ENCODE data around the gene PIP5KL1. TPM values are rescaled to one million over a fixed set of nuclear protein-coding genes. Genes with fewer than 3 reads are reported as not detected.

PIP5KL1 gene
- total RNA-seq, 2 donors from 2014 or later: 0.85 to 0.89 TPM

GRCh38 chr9:127971357-127972235, 41.0 kb upstream of the PIP5KL1 start:
- intact Hi-C loops (cut with DNase I): no loop called here
- Histone ChIP-seq H3K4me3 (no peak overlapping the region), H3K9me3 (no peaks in the 10 kb centered on the region), H3K27ac (peak overlapping the region; percentile 96), H3K4me1 (peaks cover 71% of the 10 kb centered on the region), H3K36me3 (no peaks in the 10 kb centered on the region), H3K9ac (ENCODE audit: low read depth in 2 of 2, low read length in 2 of 2) (peak overlapping the region; percentile 40 to 65), H3K27me3 (no peaks in the 10 kb centered on the region)
- DNase-seq: peak; percentile 39
- TF ChIP-seq CTCF (IDR thresholded peaks at IDR 0.05): no peak

GRCh38 chr9:127970401-127971313, 40.1 kb upstream of the PIP5KL1 start:
- DNase-seq: no peak

GRCh38 chr9:127968700-127969383, 38.3 kb upstream of the PIP5KL1 start:
- Histone ChIP-seq H3K36me3 (no peaks in the 10 kb centered on the region), H3K27me3 (no peaks in the 10 kb centered on the region), H3K9ac (ENCODE audit: low read depth in 2 of 2, low read length in 2 of 2) (peak overlapping the region in 1 of 2 donors; percentile 59), H3K27ac (peak overlapping the region; percentile 96), H3K4me1 (peaks cover 73% of the 10 kb centered on the region), H3K9me3 (no peaks in the 10 kb centered on the region), H3K4me3 (no peak overlapping the region)
- no peak for TF ChIP-seq CTCF (IDR thresholded peaks at IDR 0.05)
- DNase-seq: peak; percentile 71
- intact Hi-C loops (cut with DNase I): no loop called here

More at GRCh38 chr9:127970401-127971313, 40.1 kb upstream of the PIP5KL1 start:
- Histone ChIP-seq H3K4me3 (no peak overlapping the region), H3K27ac (peak overlapping the region; percentile 96), H3K36me3 (no peaks in the 10 kb centered on the region), H3K4me1 (peaks cover 72% of the 10 kb centered on the region), H3K9me3 (no peaks in the 10 kb centered on the region), H3K27me3 (no peaks in the 10 kb centered on the region), H3K9ac (ENCODE audit: low read depth in 2 of 2, low read length in 2 of 2) (peak overlapping the region; percentile 48 to 58)
- TF ChIP-seq CTCF (IDR thresholded peaks at IDR 0.05): no peak
- intact Hi-C loops (cut with DNase I): no loop called here

- peaks cover 72% of the 10 kb centered on the region for H3K4me1 ChIP-seq
- intact Hi-C loops (cut with DNase I): no loop called here
These were observed 37.5 kb upstream of the PIP5KL1 start for GRCh38 chr9:127968042-127968441.

More at GRCh38 chr9:127968042-127968441, 37.5 kb upstream of the PIP5KL1 start:
- Histone ChIP-seq H3K4me3 (no peak overlapping the region), H3K9ac (ENCODE audit: low read depth in 2 of 2, low read length in 2 of 2) (peak overlapping the region in 1 of 2 donors; percentile 80), H3K27ac (peak overlapping the region; percentile 96), H3K9me3 (no peaks in the 10 kb centered on the region), H3K36me3 (no peaks in the 10 kb centered on the region), H3K27me3 (no peaks in the 10 kb centered on the region)
- peak; percentile 77 for DNase-seq
- no peak for TF ChIP-seq CTCF (IDR thresholded peaks at IDR 0.05)

Measured in colonic mucosa (tissue), 4 donors.